HepG2 (cell line): Measurements from ENCODE around the gene PHB1. TPM values are rescaled to one million over a fixed set of nuclear protein-coding genes. Genes with fewer than 3 reads are reported as not detected.

Experiments used
- GATAD1 ChIP-seq: IDR thresholded peaks from 2 replicates; pipeline ENCODE4 v1.6.1; 2016; ENCODE audit warnings: missing genetic modification reagents, missing compliant biosample characterization
- SCMH1 ChIP-seq: sonication (generic); formaldehyde crosslinking; IDR thresholded peaks from 2 replicates; pipeline ENCODE4 v1.9.0; 2021; ENCODE audit warnings: missing genetic modification reagents, mild to moderate bottlenecking, borderline replicate concordance
- ZBTB21 ChIP-seq: sonication (generic); formaldehyde crosslinking; IDR thresholded peaks from 2 replicates; pipeline ENCODE4 v1.4.0; 2020; ENCODE audit warnings: missing genetic modification reagents
- ZNF646 ChIP-seq: sonication (generic); formaldehyde crosslinking; IDR thresholded peaks from 2 replicates; pipeline ENCODE4 v1.9.0; 2021; ENCODE audit warnings: mild to moderate bottlenecking, missing genetic modification reagents
- polyA plus RNA-seq, 8 experiments: library from polyadenylated mRNA; depleted of rRNA in 3 of 8; stranded (reverse) in 7 of 8; unstranded in 1 of 8; fragments of >200 nt; fragmentation: Illumina TruSeq in 4 of 8; extraction: Trizol in 4 of 8; gene quantifications; 2 replicates each; pipeline versions ENCODE4 v1.2.1 to v1.2.3, GENCODE V29; 2011 to 2016; ENCODE audit warnings: low read depth in 4 of 8, missing spikeins in 1 of 8, mixed read lengths in 1 of 8; ENCODE audit not compliant: insufficient read depth in 1 of 8
- total RNA-seq, 5 experiments: library from RNA; depleted of rRNA; stranded (reverse); fragments of >200 nt; fragmentation: Illumina TruSeq; extraction: Trizol; gene quantifications; 2 replicates each; pipeline ENCODE4 v1.2.3, GENCODE V29; 2016; ENCODE audit warnings: low read depth in 1 of 5

The PHB1 gene
- total and polyA plus RNA-seq, 2 of the 13 experiments (the other 11 are each of a cell fraction or from before 2014, with no cell fraction given) = 515 to 688 TPM

- TF ChIP-seq ZNF646 (CRISPR knock-in tag) (no peak), ZBTB21 (no peak), GATAD1 (peak; percentile 12; the same call in 1 of the 2 replicates), SCMH1 (CRISPR knock-in tag) (no peak)
Measured at GRCh38 chr17:49361902-49362722, 52.6 kb downstream of the PHB1 start, which contains the start of gene ZNF652 (continued).
